Suprapubic skin (tissue), 4 donors: ENCODE data around the gene DDIT3. TPM values are rescaled to one million over a fixed set of nuclear protein-coding genes. Genes with fewer than 3 reads are reported as not detected.

Experiments
- DNase-seq, 2 donors: peaks; one replicate each; pipeline ENCODE4 v3.0.0-alpha.2; 2019; ENCODE audit warnings: low spot score in 2 of 2
- H3K27ac ChIP-seq: fragments of 200-600 bp; sonication (generic); one replicate; pipeline ENCODE4 v1.5.1; 2019
- H3K27me3 ChIP-seq: fragments of 200-600 bp; sonication (generic); one replicate; pipeline ENCODE4 v1.5.1; 2019
- H3K36me3 ChIP-seq: fragments of 200-600 bp; sonication (generic); one replicate; pipeline ENCODE4 v1.5.1; 2019
- H3K4me1 ChIP-seq: fragments of 200-600 bp; sonication (generic); one replicate; pipeline ENCODE4 v1.5.1; 2019
- H3K4me3 ChIP-seq: fragments of 200-600 bp; sonication (generic); one replicate; pipeline ENCODE4 v1.5.1; 2019; ENCODE audit warnings: mild to moderate bottlenecking
- H3K9me3 ChIP-seq: fragments of 200-600 bp; sonication (generic); one replicate; pipeline ENCODE4 v1.5.1; 2019
- CTCF ChIP-seq, 2 donors: fragments of 200-600 bp in 1 of 2; fragments of 450-650 bp in 1 of 2; sonication (generic) in 1 of 2; IDR thresholded peaks; one replicate each; pipeline ENCODE4 v1.5.1; 2016 to 2019; ENCODE audit warnings: antibody characterized with exemption in 2 of 2, mild to moderate bottlenecking in 1 of 2, moderate library complexity in 1 of 2
- EP300 ChIP-seq: sonication (generic); formaldehyde crosslinking; IDR thresholded peaks from one replicate; pipeline ENCODE4 v1.6.1; 2017; ENCODE audit warnings: antibody characterized with exemption
- POLR2A ChIP-seq, 2 donors: fragments of 450-650 bp; IDR thresholded peaks; one replicate each; pipeline ENCODE4 v1.6.1; 2017; ENCODE audit warnings: antibody characterized with exemption in 2 of 2, mild to moderate bottlenecking in 2 of 2, moderate library complexity in 2 of 2
- POLR2AphosphoS5 ChIP-seq, 3 donors: sonication (generic); formaldehyde crosslinking; IDR thresholded peaks; one replicate each; pipeline ENCODE4 v1.6.1; 2017; ENCODE audit warnings: antibody characterized with exemption in 3 of 3
- WGBS: methylation state at CpG from one replicate; pipeline ENCODE4 v1.1.5; 2018; 5-methylcytosine and 5-hydroxymethylcytosine counted together
- total RNA-seq, 4 donors: library from RNA; depleted of rRNA; stranded (reverse); fragments of >200 nt; gene quantifications; one replicate each; pipeline ENCODE4 v1.1.0, GENCODE V29; 2016

DDIT3 gene
- total RNA-seq, 4 donors from 2014 or later, result 8.1 to 33.6 (median 14.4) TPM

- Histone ChIP-seq H3K9me3 (no peaks in the 10 kb centered on the region), H3K4me1 (no peaks in the 10 kb centered on the region), H3K36me3 (peaks cover 70% of the 10 kb centered on the region), H3K27me3 (no peaks in the 10 kb centered on the region), H3K4me3 (no peak overlapping the region), H3K27ac (no peak overlapping the region)
- no peak for TF ChIP-seq CTCF (IDR thresholded peaks at IDR 0.05)
- no peak for TF ChIP-seq POLR2AphosphoS5 (IDR thresholded peaks at IDR 0.05)
- TF ChIP-seq EP300, result no peak
- no peak for TF ChIP-seq POLR2A (IDR thresholded peaks at IDR 0.05)
- peak in 1 of 2 donors; percentile 23 for DNase-seq
- 86% methylated on average over 5 of the region's 5 CpGs for WGBS
Observed at GRCh38 chr12:57539134-57539768, 18.9 kb upstream of the DDIT3 start.

- H3K9me3 ChIP-seq, result no peaks in the 10 kb centered on the region
- TF ChIP-seq EP300 (no peak), POLR2A (IDR thresholded peaks at IDR 0.05) (no peak), POLR2AphosphoS5 (IDR thresholded peaks at IDR 0.05) (no peak), CTCF (IDR thresholded peaks at IDR 0.05) (no peak)
- no peak overlapping the region for H3K4me3 ChIP-seq
- no peaks in the 10 kb centered on the region for H3K27me3 ChIP-seq
- WGBS, result 100% methylated on average over 1 of the region's 1 CpG
- H3K36me3 ChIP-seq, result peaks cover 83% of the 10 kb centered on the region
- DNase-seq, result no peak
- H3K27ac ChIP-seq, result no peak overlapping the region
- no peaks in the 10 kb centered on the region for H3K4me1 ChIP-seq
Observed at GRCh38 chr12:57536597-57536942, 16.3 kb upstream of the DDIT3 start.

GRCh38 chr12:57535764-57536596 is 15.7 kb upstream of the DDIT3 start:
- WGBS, result 84% methylated on average over 6 of the region's 6 CpGs
- peaks cover 87% of the 10 kb centered on the region for H3K36me3 ChIP-seq
- TF ChIP-seq POLR2A (IDR thresholded peaks at IDR 0.05) (no peak), CTCF (IDR thresholded peaks at IDR 0.05) (no peak), POLR2AphosphoS5 (IDR thresholded peaks at IDR 0.05) (no peak)

GRCh38 chr12:57534991-57535543 is 14.8 kb upstream of the DDIT3 start:
- Histone ChIP-seq H3K27me3 (no peaks in the 10 kb centered on the region), H3K9me3 (no peaks in the 10 kb centered on the region), H3K27ac (no peak overlapping the region), H3K4me1 (no peaks in the 10 kb centered on the region), H3K4me3 (no peak overlapping the region), H3K36me3 (peaks cover 90% of the 10 kb centered on the region)
- TF ChIP-seq EP300 (no peak), CTCF (IDR thresholded peaks at IDR 0.05) (no peak), POLR2AphosphoS5 (IDR thresholded peaks at IDR 0.05) (no peak), POLR2A (IDR thresholded peaks at IDR 0.05) (no peak)
- DNase-seq, result no peak
- 94% methylated on average over 3 of the region's 3 CpGs for WGBS

More at GRCh38 chr12:57535764-57536596, 15.7 kb upstream of the DDIT3 start:
- Histone ChIP-seq H3K4me1 (no peaks in the 10 kb centered on the region), H3K27ac (no peak overlapping the region), H3K9me3 (no peaks in the 10 kb centered on the region), H3K27me3 (no peaks in the 10 kb centered on the region), H3K4me3 (no peak overlapping the region)
- DNase-seq, result peak in 1 of 2 donors; percentile 28

- no peak overlapping the region for H3K27ac ChIP-seq
- H3K4me1 ChIP-seq, result no peaks in the 10 kb centered on the region
- 98% methylated on average over 5 of the region's 5 CpGs for WGBS
- peaks cover 90% of the 10 kb centered on the region for H3K36me3 ChIP-seq
- no peak overlapping the region for H3K4me3 ChIP-seq
- H3K27me3 ChIP-seq, result no peaks in the 10 kb centered on the region
- DNase-seq, result no peak
- H3K9me3 ChIP-seq, result no peaks in the 10 kb centered on the region
- TF ChIP-seq EP300, result no peak
- TF ChIP-seq POLR2A (IDR thresholded peaks at IDR 0.05), result no peak
- TF ChIP-seq POLR2AphosphoS5 (IDR thresholded peaks at IDR 0.05), result no peak
- TF ChIP-seq CTCF (IDR thresholded peaks at IDR 0.05), result no peak
Observed at GRCh38 chr12:57534250-57534649, 13.9 kb upstream of the DDIT3 start.
